HG03342 (cell line): Measurements from ENCODE around the gene NOC4L.
"Not testable (repeated sequence)": the region's sequence is repeated elsewhere in the genome, so short reads cannot be mapped to it uniquely, and the experiment has no call there.

Experiments
- ATAC-seq: cut with Tn5 transposase; IDR thresholded peaks from one replicate; pipeline ENCODE4 v1.9.1; 2021; ENCODE audit warnings: mild to moderate bottlenecking, moderate library complexity; ENCODE audit not compliant: unreplicated experiment

Gene NOC4L

GRCh38 chr12:132123970-132124765 lies 20.1 kb upstream of the NOC4L start:
- ATAC-seq: no peak

GRCh38 chr12:132124766-132125425 lies 19.4 kb upstream of the NOC4L start:
- no peak for ATAC-seq

DNA sequence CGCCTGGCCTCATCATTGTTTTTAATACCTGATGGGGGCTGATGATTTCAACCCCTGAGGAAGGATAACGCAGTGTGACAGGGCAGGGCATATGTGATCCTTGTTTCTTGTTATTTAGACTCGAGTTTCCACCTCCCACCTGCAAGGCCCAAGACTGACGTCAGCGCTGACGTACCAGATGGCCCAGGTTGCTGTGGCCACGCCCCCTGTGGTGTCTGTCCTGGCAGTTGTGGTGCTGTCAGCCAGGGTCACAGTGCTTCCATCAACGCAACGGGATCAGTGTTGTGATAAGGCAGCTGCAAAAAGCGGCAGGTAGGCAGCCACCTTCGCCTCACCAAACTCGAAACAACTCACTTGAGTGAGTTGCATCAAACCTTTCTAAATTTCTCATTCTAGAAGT lies 18.5 kb upstream of the NOC4L start:
- no peak for ATAC-seq

GRCh38 chr12:132127041-132127440 lies 17.2 kb upstream of the NOC4L start:
- no peak for ATAC-seq

- no peak for ATAC-seq
Measured at GRCh38 chr12:132129007-132129406, 15.2 kb upstream of the NOC4L start.

DNA sequence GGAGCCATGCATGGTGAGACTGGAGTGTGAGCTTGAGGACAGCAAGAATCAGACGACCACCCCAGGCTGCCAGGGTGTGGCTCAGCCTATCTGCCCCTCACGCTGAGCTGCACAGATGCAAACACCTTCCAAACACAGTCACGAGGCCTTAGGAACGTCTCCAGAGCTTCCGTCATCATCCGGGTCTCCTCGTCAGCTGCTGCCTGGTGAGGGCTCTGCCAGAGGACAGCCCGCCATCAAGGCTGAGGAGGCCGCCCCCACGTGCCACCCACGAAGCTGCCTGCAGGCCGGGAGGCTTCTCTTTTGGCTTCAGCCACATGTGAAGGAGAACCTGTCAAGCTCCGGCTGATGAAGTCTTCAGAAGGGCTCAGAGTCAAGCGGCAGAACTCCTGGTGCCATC lies 13.6 kb upstream of the NOC4L start:
- no peak for ATAC-seq

DNA sequence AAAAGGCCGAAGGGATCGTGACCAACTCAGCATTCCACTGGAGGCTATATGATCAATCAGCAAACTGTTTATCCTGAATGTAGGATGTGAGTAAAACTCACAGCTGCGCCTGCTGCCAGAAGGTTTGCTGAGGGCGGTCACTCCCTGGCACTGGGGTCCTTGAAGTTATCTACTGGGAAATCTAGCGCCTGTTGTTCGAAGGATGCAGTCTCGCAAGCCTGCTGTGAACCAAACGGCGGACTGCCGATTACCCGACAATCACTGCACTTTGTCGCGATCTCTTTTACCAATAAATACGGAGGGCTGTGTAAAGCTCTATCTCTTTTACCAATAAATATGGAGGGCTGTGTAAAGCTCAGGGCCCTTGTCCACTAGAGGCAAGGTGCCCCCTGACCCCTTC lies 13.0 kb upstream of the NOC4L start:
- ATAC-seq: no peak

GRCh38 chr12:132131952-132132351 lies 12.3 kb upstream of the NOC4L start:
- ATAC-seq: no peak

GRCh38 chr12:132132609-132133430 lies 11.4 kb upstream of the NOC4L start:
- no peak for ATAC-seq

DNA sequence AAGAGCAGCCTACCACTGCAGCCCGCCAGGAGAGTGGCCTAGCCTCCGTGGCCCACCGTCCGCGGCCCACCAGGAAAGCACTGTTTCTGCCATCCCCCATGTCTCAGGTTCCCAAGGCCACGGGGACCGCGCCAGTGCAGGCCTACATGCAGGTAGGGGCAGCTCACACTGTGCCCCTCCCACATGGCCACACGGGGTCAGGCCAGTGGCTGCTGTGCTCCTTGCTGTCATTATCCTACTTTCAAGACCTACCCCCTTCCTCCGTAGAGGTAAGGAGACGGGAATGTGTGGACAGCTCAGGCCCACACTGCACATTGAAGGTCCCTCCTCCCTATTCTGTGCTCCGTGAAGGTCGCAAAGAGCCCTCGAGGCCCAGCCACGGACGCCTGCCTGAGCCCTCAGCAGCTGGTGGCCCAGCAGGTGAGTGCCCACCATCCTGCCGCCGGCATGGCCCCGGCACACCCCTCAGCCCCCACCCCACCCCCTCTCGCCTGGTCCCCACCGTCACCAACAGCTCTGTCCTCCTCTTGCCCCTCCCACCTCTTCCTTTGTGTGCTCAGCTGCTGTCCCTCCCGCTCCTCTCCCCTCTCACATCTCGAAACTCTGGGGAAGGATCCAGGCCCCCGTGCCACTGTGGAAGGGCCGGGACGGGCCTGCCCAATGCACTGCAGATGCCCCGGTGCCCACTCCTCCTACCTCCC lies 10.2 kb upstream of the NOC4L start:
- ATAC-seq: no peak

DNA sequence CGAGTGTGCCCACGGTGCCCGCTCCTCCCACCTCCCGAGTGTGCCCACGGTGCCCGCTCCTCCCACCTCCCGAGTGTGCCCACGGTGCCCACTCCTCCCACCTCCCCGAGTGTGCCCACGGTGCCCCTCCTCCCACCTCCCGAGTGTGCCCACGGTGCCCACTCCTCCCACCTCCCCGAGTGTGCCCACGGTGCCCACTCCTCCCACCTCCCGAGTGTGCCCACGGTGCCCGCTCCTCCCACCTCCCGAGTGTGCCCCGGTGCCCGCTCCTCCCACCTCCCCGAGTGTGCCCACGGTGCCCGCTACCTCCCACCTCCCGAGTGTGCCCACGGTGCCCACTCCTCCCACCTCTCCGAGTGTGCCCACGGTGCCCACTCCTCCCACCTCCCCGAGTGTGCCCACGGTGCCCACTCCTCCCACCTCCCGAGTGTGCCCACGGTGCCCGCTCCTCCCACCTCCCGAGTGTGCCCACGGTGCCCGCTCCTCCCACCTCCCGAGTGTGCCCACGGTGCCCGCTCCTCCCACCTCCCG lies 9.5 kb upstream of the NOC4L start:
- ATAC-seq: not testable (repeated sequence)

- not testable (repeated sequence) for ATAC-seq
Measured at GRCh38 chr12:132136226-132136625, 8.0 kb upstream of the NOC4L start.

DNA sequence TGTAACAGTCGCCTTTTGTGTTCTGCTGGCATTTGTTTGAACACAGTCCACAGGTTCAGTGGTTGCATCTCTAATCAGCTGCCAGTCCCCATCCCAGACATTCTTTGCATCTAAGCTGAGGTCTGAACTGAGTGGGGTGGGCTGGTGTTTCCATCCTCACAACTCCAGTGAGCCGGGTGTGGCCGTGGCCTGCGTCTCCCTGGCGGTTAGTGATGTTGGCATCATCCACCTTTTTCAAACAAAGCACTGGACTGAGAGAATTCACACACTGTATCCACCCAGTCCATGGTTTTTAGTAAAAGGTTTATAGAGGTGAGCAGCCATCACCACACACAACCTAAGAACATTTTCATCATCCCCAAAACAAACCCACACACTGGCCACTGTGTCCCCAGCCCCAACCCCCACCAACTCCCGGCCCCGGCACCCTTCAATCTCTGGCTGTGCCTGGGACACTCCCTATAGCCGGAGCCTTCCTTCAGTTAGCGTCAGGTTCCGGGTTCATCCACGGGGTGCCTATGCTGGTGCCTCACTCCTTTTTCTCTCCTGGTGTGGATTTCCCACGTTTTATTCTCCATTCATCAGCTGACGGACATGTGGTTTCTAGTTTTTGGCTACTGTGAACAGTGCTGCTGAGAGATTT lies 6.7 kb upstream of the NOC4L start:
- no peak for ATAC-seq

DNA sequence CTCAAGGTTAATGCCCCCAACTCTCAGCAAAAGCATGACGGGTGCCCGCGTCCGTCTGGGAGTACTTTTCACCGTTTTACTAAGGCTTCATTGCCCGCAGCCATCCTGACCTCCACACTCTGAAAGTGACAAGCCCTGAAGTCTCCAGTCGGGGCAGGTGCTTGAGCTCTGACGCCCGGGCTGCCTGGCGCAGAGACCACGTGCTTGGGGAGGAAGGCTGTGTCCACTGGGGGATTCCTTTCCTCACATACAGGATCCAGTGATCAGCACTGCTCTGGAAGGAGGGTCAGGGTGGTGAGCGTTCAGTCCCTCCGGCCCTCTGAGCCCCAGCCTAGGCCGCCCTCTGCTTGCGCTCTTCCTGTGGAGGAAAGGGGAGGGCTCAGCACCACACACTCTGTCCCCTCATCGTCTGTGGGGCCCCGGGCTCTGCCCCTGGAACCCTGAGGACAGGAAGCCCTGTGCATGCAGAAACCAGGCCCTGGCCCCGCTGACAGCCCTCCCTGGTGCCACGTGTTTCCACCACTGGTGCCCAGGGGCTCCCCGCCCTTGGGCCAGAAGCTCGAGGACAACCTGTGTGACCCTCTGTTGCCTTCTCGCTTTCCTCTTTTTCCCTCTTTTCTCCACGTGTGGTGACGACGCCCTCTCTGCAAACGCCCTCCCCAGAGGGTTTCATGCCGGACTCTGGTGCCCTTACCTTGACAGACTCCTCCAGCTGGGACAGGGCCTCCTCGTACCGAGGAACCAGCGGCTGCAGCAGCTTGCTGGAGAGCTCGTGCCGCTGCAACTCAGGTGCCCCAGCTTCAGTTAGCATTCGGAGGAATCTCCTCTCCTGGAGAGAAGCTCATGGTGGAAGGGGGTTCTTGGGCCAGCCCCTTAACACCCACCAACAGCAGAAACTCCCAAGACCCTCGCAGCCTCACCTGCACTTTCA lies 5.1 kb upstream of the NOC4L start:
- ATAC-seq: no peak

DNA sequence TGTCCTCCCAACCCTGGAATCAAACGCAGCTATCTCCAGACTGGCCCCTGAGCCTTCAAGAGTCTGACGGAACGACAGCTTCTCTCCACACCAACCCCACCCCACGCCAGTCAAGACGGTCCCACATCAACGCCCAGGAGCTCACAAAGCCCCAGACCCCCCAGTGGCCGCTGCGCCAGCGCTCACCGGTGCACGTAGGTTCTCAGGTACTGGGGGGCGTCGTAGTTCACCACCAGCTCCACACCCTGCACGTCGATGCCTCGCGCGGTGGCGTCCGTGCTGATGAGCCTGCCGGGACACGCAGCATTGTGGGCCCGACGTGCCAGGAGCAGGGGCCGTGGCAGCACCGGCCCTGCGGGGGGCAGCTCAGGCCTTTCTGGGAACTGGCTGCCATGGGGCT lies 4.3 kb upstream of the NOC4L start:
- no peak for ATAC-seq

DNA sequence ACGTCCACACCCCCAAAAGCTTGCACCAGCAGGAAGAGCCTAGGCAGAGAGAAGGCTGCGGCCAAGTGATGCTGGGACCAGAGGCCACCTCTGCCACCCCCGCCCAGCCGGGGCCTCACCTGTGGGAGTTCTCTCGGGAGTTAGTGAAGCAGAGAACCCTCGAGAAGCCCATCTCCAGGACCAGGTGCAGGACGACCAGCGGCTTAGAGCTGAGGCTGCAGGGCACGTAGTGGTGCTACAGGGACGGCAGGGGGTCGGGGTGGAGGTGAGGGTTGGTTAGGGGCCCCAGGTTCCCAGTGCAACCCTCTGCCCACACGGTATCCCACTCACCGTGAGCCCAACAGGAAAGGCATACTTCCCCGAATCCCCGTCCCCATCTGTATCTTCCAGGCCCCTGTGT lies 3.8 kb upstream of the NOC4L start:
- no peak for ATAC-seq

DNA sequence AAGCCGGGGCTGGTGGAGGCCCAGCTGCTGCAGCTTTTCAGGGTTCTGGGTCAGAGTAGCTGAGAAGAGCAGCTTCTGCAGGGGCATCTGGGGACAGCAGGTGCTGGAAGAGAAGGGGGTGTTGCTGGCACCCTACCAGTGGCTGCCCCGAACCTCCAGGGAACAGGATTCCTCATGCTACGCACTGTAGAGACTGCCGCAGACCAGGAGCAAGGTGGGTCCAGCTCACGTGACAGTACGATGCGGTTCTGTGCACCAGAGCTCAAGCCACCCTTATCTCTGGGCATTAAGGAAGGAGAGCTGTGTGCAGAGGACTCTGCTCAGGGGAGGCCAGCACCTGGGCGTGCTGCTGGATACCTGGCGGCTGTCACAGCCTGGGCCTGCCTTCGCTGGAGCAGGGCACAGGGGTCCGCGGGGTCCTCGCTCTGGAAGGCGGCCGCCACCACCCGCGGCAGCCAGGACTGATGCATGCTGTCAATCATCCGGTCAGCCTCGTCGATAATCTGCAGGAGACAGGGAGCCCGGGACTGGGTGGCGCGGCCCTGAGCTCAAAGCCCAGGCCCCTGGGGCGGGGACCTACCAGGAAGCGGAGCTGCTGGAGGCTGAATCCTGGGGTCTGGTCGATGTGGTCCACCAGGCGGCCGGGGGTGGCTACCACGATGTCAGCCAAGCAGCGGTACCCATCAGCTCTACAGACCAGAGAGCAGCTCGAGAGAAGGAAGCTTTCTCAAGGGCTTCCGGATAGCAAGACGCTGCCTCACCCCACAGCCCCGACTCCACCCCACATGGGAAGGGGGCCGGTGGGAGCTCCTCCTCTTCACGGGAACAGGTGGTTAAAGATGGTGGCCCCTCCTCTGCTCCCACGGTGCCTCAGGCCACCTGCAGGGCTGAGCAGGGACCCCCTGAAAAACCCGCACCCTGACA lies 3.1 kb upstream of the NOC4L start:
- ATAC-seq: no peak

DNA sequence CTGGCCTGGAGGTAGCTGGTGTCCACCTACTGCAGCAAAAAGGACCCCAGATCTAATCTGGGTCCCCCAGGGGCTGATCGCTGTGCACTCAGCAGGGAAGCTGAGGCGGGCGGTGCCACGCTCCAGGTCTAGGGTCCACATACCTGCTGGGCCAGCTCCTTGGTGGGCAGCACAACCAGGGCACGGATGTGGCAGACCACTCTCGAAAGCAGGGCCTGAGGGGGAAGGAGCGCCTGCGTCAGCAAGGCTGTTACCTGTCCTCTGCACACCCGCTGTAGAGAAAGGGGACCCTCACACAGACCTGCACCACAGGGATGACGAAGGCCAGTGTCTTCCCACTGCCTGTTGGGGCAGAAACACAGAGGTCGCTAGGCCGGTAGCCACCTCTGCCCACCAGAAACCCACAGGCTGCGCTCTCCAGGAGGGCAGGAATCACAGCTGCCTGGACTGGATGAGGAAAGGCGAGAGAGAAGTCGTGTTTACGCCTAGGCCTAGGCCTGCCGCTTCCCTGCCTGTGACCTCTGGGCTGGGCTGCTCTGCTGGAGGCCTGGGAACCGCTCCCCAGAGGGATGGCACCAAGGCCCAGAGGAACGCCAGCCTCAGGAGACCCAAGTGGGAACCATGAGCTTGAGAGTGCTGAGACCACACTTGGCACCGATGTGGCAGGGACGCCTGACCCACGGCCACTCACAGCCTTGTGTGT lies 2.1 kb upstream of the NOC4L start:
- no peak for ATAC-seq
